ENCODE data around the gene RBCK1. TPM values are rescaled to one million over a fixed set of nuclear protein-coding genes. Genes with fewer than 3 reads are reported as not detected.

RBCK1 gene
- total and polyA plus RNA-seq, 9 of the 15 experiments (the other 6 are each of a cell fraction or from before 2014, with no cell fraction given) = 5.9 to 59.3 (median 26.5) TPM

- no peak for TF ChIP-seq THAP12 (CRISPR knock-in tag; IDR thresholded peaks at IDR 0.05)
- TF ChIP-seq BRD9 (IDR thresholded peaks at IDR 0.05; ENCODE audit: low read depth, partially characterized antibody) = peak; percentile 26
- TF ChIP-seq DMBX1 (CRISPR knock-in tag; IDR thresholded peaks at IDR 0.05; ENCODE audit: borderline replicate concordance) = peak; percentile 76
- peak; percentile 79 for TF ChIP-seq CBFA2T3 (IDR thresholded peaks at IDR 0.05)
- TF ChIP-seq ATF3 (IDR thresholded peaks at IDR 0.05) = no peak
- no peak for TF ChIP-seq ATF3 (CRISPR knock-in tag; conservative IDR thresholded peaks at IDR 0.05)
- TF ChIP-seq XRCC4 (IDR thresholded peaks at IDR 0.05; ENCODE audit: extremely low read depth, insufficient read depth, insufficient read length) = no peak
- no peak for TF ChIP-seq MAFG (tag; conservative IDR thresholded peaks at IDR 0.05)
- TF ChIP-seq TRIM25 (IDR thresholded peaks at IDR 0.05; ENCODE audit: borderline replicate concordance) = no peak
- TF ChIP-seq, protein P1, sequence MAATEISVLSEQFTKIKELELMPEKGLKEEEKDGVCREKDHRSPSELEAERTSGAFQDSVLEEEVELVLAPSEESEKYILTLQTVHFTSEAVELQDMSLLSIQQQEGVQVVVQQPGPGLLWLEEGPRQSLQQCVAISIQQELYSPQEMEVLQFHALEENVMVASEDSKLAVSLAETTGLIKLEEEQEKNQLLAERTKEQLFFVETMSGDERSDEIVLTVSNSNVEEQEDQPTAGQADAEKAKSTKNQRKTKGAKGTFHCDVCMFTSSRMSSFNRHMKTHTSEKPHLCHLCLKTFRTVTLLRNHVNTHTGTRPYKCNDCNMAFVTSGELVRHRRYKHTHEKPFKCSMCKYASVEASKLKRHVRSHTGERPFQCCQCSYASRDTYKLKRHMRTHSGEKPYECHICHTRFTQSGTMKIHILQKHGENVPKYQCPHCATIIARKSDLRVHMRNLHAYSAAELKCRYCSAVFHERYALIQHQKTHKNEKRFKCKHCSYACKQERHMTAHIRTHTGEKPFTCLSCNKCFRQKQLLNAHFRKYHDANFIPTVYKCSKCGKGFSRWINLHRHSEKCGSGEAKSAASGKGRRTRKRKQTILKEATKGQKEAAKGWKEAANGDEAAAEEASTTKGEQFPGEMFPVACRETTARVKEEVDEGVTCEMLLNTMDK (IDR thresholded peaks at IDR 0.05; ENCODE audit: borderline replicate concordance, insufficient read depth, low read depth, low read length, poor library complexity, severe bottlenecking) = no peak
- TF ChIP-seq NUFIP1 (IDR thresholded peaks at IDR 0.05; ENCODE audit: partially characterized antibody) = no peak
- no peak for TF ChIP-seq ILK (tag; IDR thresholded peaks at IDR 0.05; ENCODE audit: borderline replicate concordance, low read depth)
- no peak for TF ChIP-seq TBP (optimal IDR thresholded peaks at IDR 0.05; ENCODE audit: low read depth, low read length)
- no peak for TF ChIP-seq ZNF696 (CRISPR knock-in tag; conservative IDR thresholded peaks at IDR 0.05)
- no peak for TF ChIP-seq SETDB1 (IDR thresholded peaks at IDR 0.05; ENCODE audit: low read length)
- no peak for TF ChIP-seq ZNF445 (CRISPR knock-in tag; IDR thresholded peaks at IDR 0.05; ENCODE audit: low read depth)
- peak; percentile 51; the same call in 1 of the 2 replicates for TF ChIP-seq SMARCC2 (IDR thresholded peaks at IDR 0.05; ENCODE audit: low read depth)
- TF ChIP-seq PATZ1 (CRISPR knock-in tag; IDR thresholded peaks at IDR 0.05; ENCODE audit: borderline replicate concordance) = no peak
- no peak for TF ChIP-seq ZNF551 (CRISPR knock-in tag; IDR thresholded peaks at IDR 0.05)
Observed at GRCh38 chr20:375265-375889, 32.7 kb upstream of the RBCK1 start (continued).
